Body of pancreas (tissue), 4 donors: Measurements from ENCODE around the gene BLOC1S5. TPM values are rescaled to one million over a fixed set of nuclear protein-coding genes. Genes with fewer than 3 reads are reported as not detected.

Source experiments
- ATAC-seq: fragments of 150-250 bp; one replicate; pipeline ENCODE4 v1.9.1; 2016
- DNase-seq, 4 donors: peaks; one replicate each; pipeline ENCODE4 v3.0.0-alpha.2; 2019
- H3K27ac ChIP-seq, 4 donors: fragments of 200-600 bp; sonication (generic); 1 replicate in 3 of 4; 2 replicates in 1 of 4; pipeline versions ENCODE4 v1.5.1 to v1.6.1; 2016 to 2019; ENCODE audit warnings: mild to moderate bottlenecking in 1 of 4, mixed read lengths in 1 of 4, moderate library complexity in 1 of 4
- H3K27me3 ChIP-seq, 2 donors: fragments of 200-600 bp; sonication (generic); one replicate each; pipeline ENCODE4 v1.6.0; 2016; ENCODE audit warnings: mild to moderate bottlenecking in 1 of 2
- H3K36me3 ChIP-seq, 2 donors: fragments of 200-600 bp; sonication (generic); replicated peaks in 1 of 2; 2 replicates each; pipeline ENCODE4 v1.5.1; 2016; ENCODE audit warnings: low read depth in 2 of 2; ENCODE audit not compliant: insufficient read depth in 1 of 2
- H3K4me1 ChIP-seq: fragments of 200-600 bp; sonication (generic); one replicate; pipeline ENCODE4 v1.6.0; 2016
- H3K4me3 ChIP-seq, 2 donors: fragments of 200-600 bp; sonication (generic); 1 replicate in 1 of 2; 2 replicates in 1 of 2; pipeline ENCODE4 v1.5.1; 2016 to 2019
- H3K9me3 ChIP-seq, 3 donors: fragments of 200-600 bp; sonication (generic); 1 replicate in 2 of 3; 2 replicates in 1 of 3; pipeline ENCODE4 v1.5.1; 2016
- POLR2A ChIP-seq, 3 donors: fragments of 450-650 bp; IDR thresholded peaks; one replicate each; pipeline ENCODE4 v1.6.1; 2016; ENCODE audit warnings: antibody characterized with exemption in 3 of 3, mild to moderate bottlenecking in 2 of 3
- WGBS, 2 donors: methylation state at CpG; one replicate each; pipeline ENCODE4 v1.1.5; 2017; 5-methylcytosine and 5-hydroxymethylcytosine counted together
- intact Hi-C: fragments of 100-400 bp; cut with DNase I; formaldehyde crosslinking; loops from one replicate; pipeline ENCODE4 v1.15.1; 2023
- total RNA-seq, 2 donors: library from RNA; depleted of rRNA; stranded (reverse); fragments of >200 nt; gene quantifications; one replicate each; pipeline ENCODE4 v1.1.0, GENCODE V29; 2016
- TF ChIP-seq, protein P1 (sequence below), 7 experiments: fragments of 450-650 bp in 4 of 7; fragments of 200-600 bp in 3 of 7; sonication (generic) in 3 of 7; IDR thresholded peaks; one replicate each; pipeline ENCODE4 v1.5.1; 2016 to 2019; ENCODE audit warnings: antibody characterized with exemption in 7 of 7

Gene BLOC1S5, protein sequence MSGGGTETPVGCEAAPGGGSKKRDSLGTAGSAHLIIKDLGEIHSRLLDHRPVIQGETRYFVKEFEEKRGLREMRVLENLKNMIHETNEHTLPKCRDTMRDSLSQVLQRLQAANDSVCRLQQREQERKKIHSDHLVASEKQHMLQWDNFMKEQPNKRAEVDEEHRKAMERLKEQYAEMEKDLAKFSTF
- total RNA-seq = 1 to 10 TPM; 2.6 to 4.4 TPM

DNA sequence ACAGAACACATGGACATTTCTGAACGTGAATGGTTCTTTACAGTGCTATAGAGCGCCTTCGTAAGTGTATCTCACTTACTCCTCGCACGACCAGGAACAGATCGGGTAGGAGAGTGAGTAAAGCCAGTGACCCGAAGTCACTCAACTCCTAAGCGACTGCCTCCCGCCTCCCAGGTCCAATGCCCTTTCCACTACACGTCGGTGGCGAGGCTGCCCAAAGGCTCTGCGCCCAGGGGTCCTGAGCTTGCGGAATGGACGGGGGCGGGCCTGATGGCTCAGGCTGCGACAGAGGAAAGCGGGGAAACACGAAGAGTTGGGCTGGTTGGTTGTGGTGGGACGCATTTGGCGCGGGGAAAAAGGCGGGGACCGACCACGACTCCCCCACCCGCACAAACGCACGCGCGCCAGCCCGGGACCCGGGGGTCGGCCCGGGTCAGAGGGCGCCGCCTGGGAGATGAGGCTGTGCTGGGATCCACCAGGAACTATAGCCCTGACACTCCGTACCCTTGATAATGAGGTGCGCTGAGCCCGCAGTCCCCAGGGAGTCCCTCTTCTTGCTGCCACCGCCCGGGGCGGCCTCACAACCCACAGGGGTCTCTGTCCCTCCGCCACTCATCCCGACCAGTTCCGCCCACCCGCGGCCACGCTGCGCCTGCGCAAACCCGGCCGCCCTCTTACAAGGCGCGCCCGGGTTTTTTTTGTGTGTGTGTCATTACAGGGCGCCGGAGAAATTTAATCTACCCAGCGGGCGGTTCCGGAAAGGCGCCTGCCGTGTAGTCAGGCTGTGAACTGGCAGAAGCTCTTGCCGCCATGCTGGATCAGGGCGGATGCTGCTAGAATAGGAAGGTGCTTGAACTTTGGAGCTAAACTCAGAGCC lies at the start of gene BLOC1S5:
BLOC1S5 (minus strand) TSS at position 629 of the 877 bp plus-strand sequence; CDS start at position 616, 13 bp downstream.
- H3K4me1 ChIP-seq = peaks cover 6% of the 10 kb centered on the region
- H3K27me3 ChIP-seq = no peaks in the 10 kb centered on the region
- no peaks in the 10 kb centered on the region for H3K9me3 ChIP-seq
- peak within 1 kb of the TSS; percentile 71 to 89 (median 76) for H3K27ac ChIP-seq
- H3K36me3 ChIP-seq = peaks cover 0 to 1% of the 10 kb centered on the region in 2 donors
- H3K4me3 ChIP-seq = peak within 1 kb of the TSS; percentile 73 to 85
- ATAC-seq = peak; percentile 99
- DNase-seq = peak; percentile 96 to 98 (median 98)
- intact Hi-C loops = no loop called here
- WGBS, 2 donors = 0% methylated on average over 26 to 63 of the region's 64 CpGs
- TF ChIP-seq, protein P1, sequence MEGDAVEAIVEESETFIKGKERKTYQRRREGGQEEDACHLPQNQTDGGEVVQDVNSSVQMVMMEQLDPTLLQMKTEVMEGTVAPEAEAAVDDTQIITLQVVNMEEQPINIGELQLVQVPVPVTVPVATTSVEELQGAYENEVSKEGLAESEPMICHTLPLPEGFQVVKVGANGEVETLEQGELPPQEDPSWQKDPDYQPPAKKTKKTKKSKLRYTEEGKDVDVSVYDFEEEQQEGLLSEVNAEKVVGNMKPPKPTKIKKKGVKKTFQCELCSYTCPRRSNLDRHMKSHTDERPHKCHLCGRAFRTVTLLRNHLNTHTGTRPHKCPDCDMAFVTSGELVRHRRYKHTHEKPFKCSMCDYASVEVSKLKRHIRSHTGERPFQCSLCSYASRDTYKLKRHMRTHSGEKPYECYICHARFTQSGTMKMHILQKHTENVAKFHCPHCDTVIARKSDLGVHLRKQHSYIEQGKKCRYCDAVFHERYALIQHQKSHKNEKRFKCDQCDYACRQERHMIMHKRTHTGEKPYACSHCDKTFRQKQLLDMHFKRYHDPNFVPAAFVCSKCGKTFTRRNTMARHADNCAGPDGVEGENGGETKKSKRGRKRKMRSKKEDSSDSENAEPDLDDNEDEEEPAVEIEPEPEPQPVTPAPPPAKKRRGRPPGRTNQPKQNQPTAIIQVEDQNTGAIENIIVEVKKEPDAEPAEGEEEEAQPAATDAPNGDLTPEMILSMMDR (IDR thresholded peaks at IDR 0.05) = peak in 3 of 7 experiments; percentile 11 to 39 (median 28)
- peak in 2 of 3 donors; percentile 71 to 79 for TF ChIP-seq POLR2A (IDR thresholded peaks at IDR 0.05)

DNA sequence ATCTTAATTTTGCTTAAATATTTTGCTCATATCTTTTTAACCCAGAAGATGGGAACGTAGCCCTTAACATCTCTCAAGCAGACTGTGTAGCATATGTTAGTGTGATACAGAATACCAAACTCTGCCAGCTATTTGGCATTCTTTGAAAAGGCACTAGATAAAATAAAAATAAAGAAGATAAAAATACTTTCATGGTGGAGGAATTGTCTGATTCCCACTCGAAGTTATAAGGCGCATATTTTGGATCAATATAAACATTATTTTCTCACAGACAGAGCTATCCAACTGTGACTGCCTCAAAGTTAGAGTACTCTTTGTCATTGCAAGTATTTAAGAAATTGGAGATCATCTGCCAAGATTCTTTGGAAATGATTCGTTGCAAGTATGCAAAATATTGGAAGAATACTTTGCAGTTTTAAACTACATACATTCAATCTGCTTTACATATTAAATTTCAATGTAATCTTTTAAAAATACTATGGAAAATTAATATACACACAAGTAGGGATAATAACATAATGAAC lies 49.0 kb upstream of the BLOC1S5 start:
- TF ChIP-seq, protein P1 (IDR thresholded peaks at IDR 0.05) = no peak
- TF ChIP-seq POLR2A (IDR thresholded peaks at IDR 0.05) = no peak
- H3K27ac ChIP-seq = no peak overlapping the region
- H3K4me1 ChIP-seq = no peaks in the 10 kb centered on the region
- 49 to 52% methylated on average over 4 of the region's 4 CpGs for WGBS, 2 donors
- no peaks in the 10 kb centered on the region for H3K36me3 ChIP-seq
- ATAC-seq = no peak
- DNase-seq = no peak
- intact Hi-C loops = no loop called here
- H3K9me3 ChIP-seq = no peaks in the 10 kb centered on the region
- no peaks in the 10 kb centered on the region for H3K27me3 ChIP-seq
- no peak overlapping the region for H3K4me3 ChIP-seq

DNA sequence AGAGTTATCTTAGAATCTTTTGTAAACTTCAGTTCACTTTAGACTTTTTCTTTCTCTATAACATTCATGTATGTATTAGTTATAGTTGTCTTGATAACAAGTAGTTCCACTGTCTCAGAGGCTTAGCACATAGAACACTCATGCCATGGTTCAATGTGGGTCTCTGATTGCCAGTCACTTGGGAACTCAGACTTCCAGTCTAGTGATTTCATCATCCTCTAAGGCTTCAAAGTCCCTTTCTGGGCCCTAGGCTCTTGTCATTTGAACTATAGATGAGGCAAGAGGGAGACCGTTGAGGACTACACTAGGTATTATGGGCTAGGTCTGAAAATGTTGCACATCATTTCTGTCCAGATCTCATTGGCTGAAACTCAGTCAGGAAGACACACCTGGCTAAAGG lies 46.5 kb upstream of the BLOC1S5 start:
- no peak overlapping the region for H3K27ac ChIP-seq
- no peak overlapping the region for H3K4me3 ChIP-seq
- intact Hi-C loops = no loop called here
- 75 to 100% methylated on average over 1 of the region's 1 CpG for WGBS, 2 donors
- H3K9me3 ChIP-seq = no peaks in the 10 kb centered on the region
- H3K27me3 ChIP-seq = no peaks in the 10 kb centered on the region
- no peak for ATAC-seq
- no peaks in the 10 kb centered on the region for H3K4me1 ChIP-seq
- H3K36me3 ChIP-seq = no peaks in the 10 kb centered on the region
- no peak for TF ChIP-seq POLR2A (IDR thresholded peaks at IDR 0.05)
- TF ChIP-seq, protein P1 (IDR thresholded peaks at IDR 0.05) = no peak
- no peak for DNase-seq

DNA sequence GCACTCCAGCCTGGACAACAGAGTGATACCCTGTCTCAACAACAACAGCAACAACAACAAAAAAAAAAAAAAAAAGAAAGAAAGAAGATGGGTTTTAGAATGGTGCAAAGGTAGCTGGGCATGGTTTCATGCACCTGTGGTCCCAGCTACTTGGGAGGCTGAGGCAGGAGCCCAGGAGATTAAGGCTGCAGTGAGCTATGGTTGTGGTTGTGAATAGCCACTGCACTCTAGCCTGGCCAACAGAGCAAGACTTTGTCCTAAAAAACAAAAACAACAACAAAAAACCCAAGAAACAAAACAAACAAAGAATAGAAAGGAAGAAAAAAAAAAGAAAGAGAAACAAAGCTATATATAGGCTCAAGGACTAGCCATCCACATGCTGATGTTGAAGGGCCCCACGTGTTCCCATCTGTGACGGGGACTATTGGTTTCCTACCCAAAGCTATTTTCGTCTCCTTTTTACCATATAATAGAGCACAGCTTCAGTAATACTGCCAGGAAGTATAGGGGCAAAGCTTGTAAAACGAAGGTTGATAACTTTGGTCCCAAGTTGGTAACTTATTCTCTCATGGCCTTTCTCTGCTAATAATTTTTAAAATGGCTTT lies 46.0 kb upstream of the BLOC1S5 start:
- TF ChIP-seq, protein P1 (IDR thresholded peaks at IDR 0.05) = no peak
- intact Hi-C loops = no loop called here
- H3K27me3 ChIP-seq = no peaks in the 10 kb centered on the region
- no peaks in the 10 kb centered on the region for H3K36me3 ChIP-seq
- H3K4me1 ChIP-seq = no peaks in the 10 kb centered on the region
- ATAC-seq = no peak
- H3K9me3 ChIP-seq = no peaks in the 10 kb centered on the region
- H3K4me3 ChIP-seq = no peak overlapping the region
- DNase-seq = no peak
- WGBS, 2 donors = 65 to 69% methylated on average over 4 of the region's 4 CpGs
- no peak overlapping the region for H3K27ac ChIP-seq
